Pancreas (tissue), 10 donors: ENCODE measurements around the gene AATK. TPM values are rescaled to one million over a fixed set of nuclear protein-coding genes. Genes with fewer than 3 reads are reported as not detected.

Experiments
- ATAC-seq, 4 donors: fragments of 200-7000 bp; cut with Tn5 transposase; one replicate each; pipeline versions ENCODE4 v1.8.0 to v1.9.1; 2020; ENCODE audit warnings: mild to moderate bottlenecking in 4 of 4, moderate library complexity in 4 of 4
- DNase-seq, 6 donors: peaks; one replicate each; pipeline ENCODE4 v3.0.0-alpha.2; 2020
- FAIRE-seq: peaks from 2 replicates; lab custom pipeline; 2012; peaks lifted over from hg19 to GRCh38; lab: Jason Lieb, UNC
- H3K27ac ChIP-seq, 4 donors: fragments of 200-600 bp; sonication (generic); 1 replicate in 3 of 4; 2 replicates in 1 of 4; pipeline versions ENCODE4 v1.5.0 to v1.8.0; 2020
- H3K27me3 ChIP-seq, 4 donors: fragments of 200-600 bp; one replicate each; pipeline ENCODE4 v1.8.0; 2021
- H3K36me3 ChIP-seq, 3 donors: fragments of 200-600 bp; sonication (generic) in 1 of 3; one replicate each; pipeline versions ENCODE4 v1.5.0 to v1.8.0; 2020 to 2021
- H3K4me1 ChIP-seq, 3 donors: fragments of 200-600 bp; one replicate each; pipeline ENCODE4 v1.8.0; 2021
- H3K4me3 ChIP-seq, 4 donors: fragments of 200-600 bp; sonication (generic) in 2 of 4; one replicate each; pipeline versions ENCODE4 v1.5.0 to v1.8.0; 2020 to 2021
- H3K9me3 ChIP-seq, 4 donors: fragments of 200-600 bp; one replicate each; pipeline ENCODE4 v1.8.0; 2021
- WGBS, 2 donors: extraction: QIAGEN DNeasy Blood & Tissue Kit; methylation state at CpG; one replicate each; pipeline ENCODE4 v1.1.7; 2013; 5-methylcytosine and 5-hydroxymethylcytosine counted together
- intact Hi-C, 3 donors: fragments of 100-400 bp; cut with DNase I; formaldehyde crosslinking; loops; one replicate each; pipeline versions ENCODE4 v1.11.1 to v1.14.2; 2022
- polyA plus RNA-seq, 2 donors: library from polyadenylated mRNA; stranded (reverse); fragments of 200-250 nt; gene quantifications; one replicate each; pipeline ENCODE4 v1.2.3, GENCODE V29; 2013
- total RNA-seq, 6 donors: library from RNA; stranded (reverse); fragmentation: NEBNext Ultra II Directional in 4 of 6; extraction: Animal tissue kit (Norgen Biotek cat#: 25700) in 4 of 6; gene quantifications; one replicate each; pipeline versions ENCODE4 v1.2.1 to v1.2.4, GENCODE V29; 2021 to 2023
- TF ChIP-seq, protein P1 (sequence below), 4 donors: fragments of 200-600 bp; sonication (generic) in 3 of 4; IDR thresholded peaks; one replicate each; pipeline versions ENCODE4 v1.5.0 to v1.8.0; 2021; ENCODE audit warnings: antibody characterized with exemption in 4 of 4
- donor health status: healthy with polysubstance abuse.
- donor health status: DM: no; HTN: no; CAD: no; lungs with moderate emphysema.
- donor health status: DM: no; HTN: no; CAD: no.
- donor health status: control.
- donor health status: control.
- donor health status: Bipolar disorder and iron deficiency.
- donor health status: DM: yes; HTN: yes; CAD: no.
- donor health status: DM: no; HTN: no; CAD: no.
- donor health status: DM: no; HTN: no; CAD: no.
- donor health status: DM: yes; HTN: yes; CAD: no.

Gene AATK
- total and polyA plus RNA-seq, 8 donors, result 24.3 to 49.6 (median 30.1) TPM

DNA sequence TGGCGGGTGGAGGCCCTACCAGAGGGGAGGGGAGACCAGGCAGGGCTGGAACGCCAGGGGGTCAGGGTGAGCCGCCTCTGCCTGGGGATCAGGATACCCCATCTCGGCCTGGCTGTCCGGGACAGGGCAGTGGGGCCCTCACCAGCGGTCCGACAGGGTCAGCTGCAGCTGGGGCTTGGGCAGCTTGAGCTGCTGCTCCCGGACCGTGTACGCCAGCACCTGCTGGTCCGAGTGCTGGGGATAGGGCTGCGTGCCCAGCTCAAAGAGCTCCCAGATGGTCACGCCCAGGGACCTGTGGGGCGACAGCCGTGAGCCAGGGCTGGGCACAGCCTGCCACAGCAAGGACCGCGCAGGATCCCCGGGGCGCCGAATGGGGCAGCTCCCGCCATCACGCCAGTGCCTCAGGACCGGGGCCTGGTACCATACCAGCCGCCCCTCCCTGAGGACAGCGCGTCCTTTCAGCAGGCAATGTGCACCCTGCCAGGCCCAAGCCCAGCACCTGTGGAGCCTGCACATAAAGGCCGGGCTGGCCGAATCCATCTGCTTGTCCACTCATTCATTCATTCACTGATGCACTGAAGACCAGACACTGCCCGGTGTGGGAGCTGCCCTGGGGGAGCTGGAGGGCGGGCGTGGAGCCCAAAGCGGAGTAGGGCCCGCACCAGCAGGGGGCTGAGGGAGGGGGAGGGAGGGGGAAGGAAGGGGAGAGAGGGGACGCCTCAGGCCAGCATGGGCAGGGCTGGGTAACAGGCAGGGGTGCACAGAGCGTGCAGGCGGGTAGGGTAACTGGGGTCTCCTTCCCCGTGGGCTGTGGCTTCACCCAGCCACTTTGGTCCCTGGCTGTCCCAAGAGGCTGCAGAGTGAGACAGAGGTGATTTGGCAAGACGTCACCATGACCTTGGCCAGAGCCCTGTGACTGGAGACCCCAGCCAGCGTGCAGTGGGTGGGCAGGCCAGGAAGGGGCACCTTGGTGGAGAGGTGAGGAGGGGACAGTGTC, 42.7 kb downstream of the AATK start:
- H3K4me1 ChIP-seq, result no peaks in the 10 kb centered on the region
- no peaks in the 10 kb centered on the region for H3K27me3 ChIP-seq

DNA sequence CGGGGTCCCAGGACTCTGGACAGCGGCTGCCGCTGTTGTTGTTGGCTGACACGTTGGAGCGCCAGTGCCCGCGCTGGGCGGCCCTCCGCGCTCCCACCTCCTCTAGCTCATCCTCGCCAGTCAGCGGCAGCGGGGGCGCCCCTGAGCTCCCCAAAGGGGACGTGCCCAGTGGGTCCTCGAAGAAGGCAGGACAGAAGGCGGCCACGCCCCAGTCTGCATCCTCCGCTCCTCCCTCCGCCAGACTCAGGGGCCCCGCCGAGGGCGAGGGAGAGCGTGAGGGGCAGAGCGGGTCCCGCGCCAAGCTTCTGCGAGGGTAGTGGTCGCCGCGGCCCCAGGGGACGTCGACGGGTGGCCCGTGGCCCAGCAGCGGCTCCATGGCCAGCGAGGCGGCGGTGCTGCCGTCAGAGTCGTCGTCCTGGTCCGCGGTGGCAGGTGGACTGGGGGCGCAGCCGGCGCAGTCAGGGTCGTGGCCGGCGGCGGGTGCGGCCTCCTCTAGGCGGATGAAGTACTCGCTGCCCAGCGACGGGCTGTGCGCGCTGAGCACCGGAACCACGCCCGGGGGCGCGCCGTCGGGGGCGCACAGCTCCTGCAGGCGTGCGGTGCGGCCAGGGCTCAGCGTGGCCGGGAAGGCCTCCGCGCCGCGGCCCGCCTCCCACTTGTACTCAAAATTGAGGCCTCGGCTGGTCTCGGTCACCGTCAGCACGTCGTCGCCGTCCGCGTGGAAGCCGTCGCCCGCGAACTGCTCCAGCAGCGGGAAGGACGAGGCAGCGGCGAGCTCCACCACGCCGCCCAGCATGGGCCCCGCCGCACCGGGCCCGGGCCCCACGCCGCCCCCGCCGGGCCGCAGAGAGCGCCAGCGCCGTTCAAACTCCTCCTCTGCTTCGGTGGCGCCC, 43.9 kb downstream of the AATK start:
- H3K9me3 ChIP-seq, result no peaks in the 10 kb centered on the region
- intact Hi-C loops, result no loop called here
- no peak for DNase-seq
- WGBS, 2 donors, result 85 to 86% methylated on average over 78 to 109 of the region's 109 CpGs
- no peaks in the 10 kb centered on the region for H3K4me1 ChIP-seq
- TF ChIP-seq, protein P1, sequence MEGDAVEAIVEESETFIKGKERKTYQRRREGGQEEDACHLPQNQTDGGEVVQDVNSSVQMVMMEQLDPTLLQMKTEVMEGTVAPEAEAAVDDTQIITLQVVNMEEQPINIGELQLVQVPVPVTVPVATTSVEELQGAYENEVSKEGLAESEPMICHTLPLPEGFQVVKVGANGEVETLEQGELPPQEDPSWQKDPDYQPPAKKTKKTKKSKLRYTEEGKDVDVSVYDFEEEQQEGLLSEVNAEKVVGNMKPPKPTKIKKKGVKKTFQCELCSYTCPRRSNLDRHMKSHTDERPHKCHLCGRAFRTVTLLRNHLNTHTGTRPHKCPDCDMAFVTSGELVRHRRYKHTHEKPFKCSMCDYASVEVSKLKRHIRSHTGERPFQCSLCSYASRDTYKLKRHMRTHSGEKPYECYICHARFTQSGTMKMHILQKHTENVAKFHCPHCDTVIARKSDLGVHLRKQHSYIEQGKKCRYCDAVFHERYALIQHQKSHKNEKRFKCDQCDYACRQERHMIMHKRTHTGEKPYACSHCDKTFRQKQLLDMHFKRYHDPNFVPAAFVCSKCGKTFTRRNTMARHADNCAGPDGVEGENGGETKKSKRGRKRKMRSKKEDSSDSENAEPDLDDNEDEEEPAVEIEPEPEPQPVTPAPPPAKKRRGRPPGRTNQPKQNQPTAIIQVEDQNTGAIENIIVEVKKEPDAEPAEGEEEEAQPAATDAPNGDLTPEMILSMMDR (IDR thresholded peaks at IDR 0.05), result no peak
- H3K4me3 ChIP-seq, result no peak overlapping the region
- H3K27ac ChIP-seq, result no peak overlapping the region
- no peak for FAIRE-seq
- ATAC-seq, result no peak
- peaks cover 0 to 4% (median 0%) of the 10 kb centered on the region in 3 donors for H3K36me3 ChIP-seq
- H3K27me3 ChIP-seq, result no peaks in the 10 kb centered on the region

More for the DNA sequence above, 42.7 kb downstream of the AATK start:
- 92 to 95% methylated on average over 38 to 39 of the region's 39 CpGs for WGBS, 2 donors
- intact Hi-C loops, result no loop called here
- no peak for ATAC-seq
- H3K27ac ChIP-seq, result no peak overlapping the region
- no peaks in the 10 kb centered on the region for H3K9me3 ChIP-seq
- no peaks in the 10 kb centered on the region for H3K36me3 ChIP-seq
- H3K4me3 ChIP-seq, result no peak overlapping the region
- FAIRE-seq, result no peak
- DNase-seq, result no peak
- TF ChIP-seq, protein P1 (IDR thresholded peaks at IDR 0.05), result no peak

DNA sequence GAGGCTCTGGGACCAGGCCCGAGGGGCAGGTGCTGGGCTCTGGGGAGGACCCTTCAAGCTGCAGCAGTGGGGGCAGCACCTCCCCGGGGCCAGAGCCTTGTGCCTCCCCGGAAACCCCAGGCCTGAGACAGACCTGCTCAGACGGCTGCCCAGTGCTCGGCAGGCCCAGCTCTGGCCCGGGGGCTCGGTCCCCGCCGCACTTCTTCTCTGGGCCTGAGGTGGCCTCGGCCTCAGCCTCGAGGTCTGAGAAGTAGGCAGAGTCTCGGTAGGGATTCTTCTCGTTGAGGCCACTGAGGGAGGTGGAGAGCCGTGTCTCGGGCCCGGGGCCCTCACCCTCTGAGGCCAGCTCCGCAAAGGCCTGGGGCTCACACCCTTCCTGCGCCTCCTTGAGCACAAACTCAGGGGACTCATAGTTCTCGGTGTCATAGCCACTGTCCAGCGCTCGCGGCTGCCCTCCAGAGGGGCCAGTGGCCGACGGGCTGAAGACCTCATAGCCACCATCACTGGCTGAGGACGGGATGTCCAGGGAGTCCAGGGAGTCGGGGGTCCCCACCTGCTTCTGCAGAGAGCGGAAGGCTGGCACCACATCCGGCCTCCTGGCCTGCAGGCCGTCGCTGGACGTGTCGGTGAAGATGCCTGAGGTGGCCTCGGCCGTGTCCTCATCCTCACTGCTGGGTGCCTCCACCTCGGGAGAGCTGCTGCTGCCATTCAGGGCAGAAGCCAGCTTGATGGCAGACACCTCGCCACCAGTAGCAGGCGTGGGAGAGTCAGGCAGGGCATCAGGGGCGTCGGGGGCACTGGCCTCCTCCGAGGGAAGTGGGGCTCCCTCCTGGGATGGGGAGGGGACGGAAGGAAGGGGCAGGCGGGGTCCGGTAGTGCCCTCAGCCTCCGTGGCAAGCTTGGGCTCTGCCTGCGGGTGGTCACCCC, 45.1 kb downstream of the AATK start:
- Histone ChIP-seq H3K27me3 (no peaks in the 10 kb centered on the region), H3K36me3 (peaks cover 0 to 11% (median 0%) of the 10 kb centered on the region in 3 donors), H3K4me3 (no peak overlapping the region), H3K4me1 (no peaks in the 10 kb centered on the region), H3K27ac (no peak overlapping the region), H3K9me3 (no peaks in the 10 kb centered on the region)
- 86 to 89% methylated on average over 40 to 45 of the region's 45 CpGs for WGBS, 2 donors
- no peak for DNase-seq
- FAIRE-seq, result no peak
- ATAC-seq, result no peak
- TF ChIP-seq, protein P1 (IDR thresholded peaks at IDR 0.05), result no peak
- intact Hi-C loops, result no loop called here

DNA sequence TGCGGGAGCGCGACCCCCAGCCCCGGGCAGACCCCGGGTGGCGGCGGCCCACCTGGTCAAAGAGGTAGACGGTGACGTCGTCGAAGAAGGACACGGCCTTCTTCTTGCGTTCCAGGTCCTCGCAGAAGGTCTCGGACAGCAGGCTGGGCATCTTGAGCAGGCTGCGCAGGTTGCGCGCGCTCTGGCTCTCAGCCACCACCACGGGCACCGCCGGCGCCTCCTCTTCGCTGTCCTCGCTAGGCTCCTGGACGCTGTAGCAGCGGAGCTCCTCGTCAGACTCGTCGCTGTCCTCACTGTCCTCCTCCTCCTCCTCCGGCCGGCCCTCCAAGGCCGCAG, 45.9 kb downstream of the AATK start:
- H3K9me3 ChIP-seq, result no peaks in the 10 kb centered on the region
- no peaks in the 10 kb centered on the region for H3K27me3 ChIP-seq
- DNase-seq (no peak), FAIRE-seq (no peak), ATAC-seq (no peak)
- H3K4me1 ChIP-seq, result no peaks in the 10 kb centered on the region
- intact Hi-C loops, result no loop called here
- H3K4me3 ChIP-seq, result no peak overlapping the region
- TF ChIP-seq, protein P1 (IDR thresholded peaks at IDR 0.05), result no peak
- WGBS, 2 donors, result 93% methylated on average over 31 to 33 of the region's 33 CpGs
- H3K27ac ChIP-seq, result no peak overlapping the region
- H3K36me3 ChIP-seq, result peaks cover 0 to 11% (median 0%) of the 10 kb centered on the region in 3 donors
